Naive thymus-derived CD4-positive, alpha-beta T cell (primary cell): ENCODE measurements around the gene ERN1. TPM values are rescaled to one million over a fixed set of nuclear protein-coding genes. Genes with fewer than 3 reads are reported as not detected.

ENCODE experiments used
- ATAC-seq: fragments of 150-1000 bp; cut with Tn5 transposase; 2 replicates; pipeline ENCODE4 v1.10.0; 2021; ENCODE audit warnings: mild to moderate bottlenecking, moderate library complexity
- CTCF ChIA-PET: fragments of 350-600 bp; sonication (Branson Sonifier 250); formaldehyde crosslinking; loops from one replicate; lab custom pipeline; 2021; ENCODE audit warnings: antibody characterized with exemption; lab: Charles Lee
- POLR2A ChIA-PET: fragments of 350-600 bp; sonication (Branson Sonifier 250); formaldehyde crosslinking; loops from one replicate; lab custom pipeline; 2021; ENCODE audit warnings: antibody characterized with exemption, inconsistent platforms; lab: Charles Lee
- DNase-seq, 9 donors: peaks; one replicate each; pipeline versions ENCODE4 v3.0.0 to v3.0.0-alpha.2; 2020 to 2022; ENCODE audit warnings: mixed read lengths in 1 of 9
- H3K27ac ChIP-seq: one replicate; pipeline ENCODE4 v1.7.0; 2013; ENCODE audit warnings: mild to moderate bottlenecking, low read depth, low read length, moderate library complexity
- H3K27me3 ChIP-seq, 2 donors: one replicate each; pipeline ENCODE4 v1.7.0; 2013; ENCODE audit warnings: low read length in 2 of 2, mild to moderate bottlenecking in 2 of 2, moderate library complexity in 2 of 2; ENCODE audit not compliant: control insufficient read depth in 2 of 2, insufficient read depth in 2 of 2
- H3K36me3 ChIP-seq, 3 experiments: 1 replicate in 2 of 3; 2 replicates in 1 of 3; pipeline ENCODE4 v1.7.0; 2013; ENCODE audit warnings: low read length in 3 of 3, mild to moderate bottlenecking in 3 of 3, moderate library complexity in 1 of 3; ENCODE audit not compliant: insufficient read depth in 3 of 3, control insufficient read depth in 2 of 3
- H3K4me1 ChIP-seq, 2 donors: one replicate each; pipeline ENCODE4 v1.7.0; 2013; ENCODE audit warnings: low read length in 2 of 2, mild to moderate bottlenecking in 2 of 2, moderate library complexity in 1 of 2; ENCODE audit not compliant: control insufficient read depth in 2 of 2, insufficient read depth in 2 of 2
- H3K4me3 ChIP-seq: 2 replicates; pipeline ENCODE4 v1.7.0; 2013; ENCODE audit warnings: mild to moderate bottlenecking, low read length
- H3K9me3 ChIP-seq, 3 experiments: 1 replicate in 2 of 3; 2 replicates in 1 of 3; pipeline ENCODE4 v1.7.0; 2013; ENCODE audit warnings: low read length in 3 of 3; ENCODE audit not compliant: control insufficient read depth in 2 of 3
- H3K27ac Mint-ChIP-seq, 9 donors: one replicate each; pipeline ENCODE4 v1.8.0; 2020 to 2022; ENCODE audit warnings: mixed read lengths in 9 of 9, mild to moderate bottlenecking in 8 of 9, moderate library complexity in 5 of 9, inconsistent platforms in 2 of 9
- H3K27me3 Mint-ChIP-seq, 5 donors: one replicate each; pipeline ENCODE4 v1.8.0; 2021 to 2022; ENCODE audit warnings: mixed read lengths in 5 of 5, mild to moderate bottlenecking in 1 of 5
- H3K36me3 Mint-ChIP-seq, 5 donors: one replicate each; pipeline ENCODE4 v1.8.0; 2020 to 2022; ENCODE audit warnings: mixed read lengths in 5 of 5, mild to moderate bottlenecking in 3 of 5, inconsistent platforms in 1 of 5
- H3K4me1 Mint-ChIP-seq, 7 donors: one replicate each; pipeline ENCODE4 v1.8.0; 2020 to 2022; ENCODE audit warnings: mixed read lengths in 7 of 7, mild to moderate bottlenecking in 3 of 7, inconsistent platforms in 1 of 7
- H3K4me3 Mint-ChIP-seq, 10 donors: one replicate each; pipeline ENCODE4 v1.8.0; 2020 to 2022; ENCODE audit warnings: mild to moderate bottlenecking in 10 of 10, mixed read lengths in 10 of 10, moderate library complexity in 6 of 10, inconsistent platforms in 2 of 10
- H3K9me3 Mint-ChIP-seq, 11 donors: one replicate each; pipeline ENCODE4 v1.8.0; 2020 to 2022; ENCODE audit warnings: mixed read lengths in 11 of 11, mild to moderate bottlenecking in 4 of 11, inconsistent platforms in 1 of 11, moderate library complexity in 1 of 11
- intact Hi-C, 2 donors: fragments of 100-400 bp; cut with micrococcal nuclease; formaldehyde crosslinking; loops; one replicate each; pipeline ENCODE4 v1.15.1; 2023
- polyA plus RNA-seq, 2 donors: library from polyadenylated mRNA; unstranded; fragments of 300-500 nt; fragmentation: Illumina TruSeq; gene quantifications; one replicate each; pipeline ENCODE4 v1.2.3, GENCODE V29; 2021
- total RNA-seq, 6 experiments: library from RNA in 5 of 6; stranded (reverse) in 5 of 6; gene quantifications; 1 replicate in 5 of 6; 2 replicates in 1 of 6; pipeline ENCODE4 v1.2.3 and lab custom pipeline; 2021 to 2026

The ERN1 gene
- total and polyA plus RNA-seq, 7 experiments from 2014 or later, result 15.7 to 110 (median 60.3) TPM

- Histone ChIP-seq H3K27ac (no peak overlapping the region), H3K4me3 (no peak overlapping the region), H3K4me1 (peaks cover 20 to 37% of the 10 kb centered on the region in 2 donors), H3K9me3 (no peaks in the 10 kb centered on the region), H3K27me3 (no peaks in the 10 kb centered on the region), H3K36me3 (no peaks in the 10 kb centered on the region)
- Mint-ChIP-seq H3K4me3 (peak overlapping the region in 2 of 10 donors; percentile 21 to 62), H3K4me1 (peaks cover 32 to 62% (median 55%) of the 10 kb centered on the region in 7 donors), H3K9me3 (peaks cover 0 to 2% (median 0%) of the 10 kb centered on the region in 11 donors), H3K36me3 (peaks cover 0 to 2% (median 0%) of the 10 kb centered on the region in 5 donors), H3K27ac (peak overlapping the region in 5 of 9 donors; percentile 25 to 81 (median 56)), H3K27me3 (peaks cover 0 to 25% (median 0%) of the 10 kb centered on the region in 5 donors)
- ChIA-PET CTCF (interaction anchor here (0.6 to 3.6 kb wide), 13 partner anchors 10 to 566 kb away, joined by 3 to 20 read pairs (median 5); partner anchors contain the start of genes CSHL1, GH1 and ICAM2), POLR2A (interaction anchor here (0.7 to 2.4 kb wide), 10 partner anchors 11 to 152 kb away, joined by 3 to 24 read pairs (median 4); partner anchors contain the start of gene ICAM2)
- ATAC-seq (peak; percentile 26), DNase-seq (peak in 1 of 9 donors; percentile 34)
- intact Hi-C loops, result loop anchor here in 1 of 2 donors (5.0 kb wide), 1 partner anchor 61 kb away; the partner anchor contains the start of gene CD79B
Measured at GRCh38 chr17:63993368-63993985, 136.5 kb downstream of the ERN1 start.

DNA sequence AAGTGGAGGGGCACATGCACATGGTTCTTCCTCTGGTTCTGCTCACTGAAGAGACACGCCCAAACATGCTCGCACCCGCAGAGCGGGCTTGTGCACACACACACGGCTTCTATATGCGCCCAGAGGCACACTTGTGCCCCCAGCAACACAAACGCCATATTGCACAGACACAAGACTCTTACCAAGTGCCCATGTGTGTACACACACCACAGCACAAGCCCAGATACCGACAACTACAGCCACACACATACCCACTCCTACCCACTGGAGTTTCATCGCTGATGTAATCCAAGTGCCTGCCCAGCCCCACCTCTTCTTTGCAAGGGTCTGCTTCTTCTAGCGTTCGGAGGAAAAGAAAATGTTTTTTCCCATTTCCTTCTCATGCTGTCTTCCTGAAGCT is 138.3 kb downstream of the ERN1 start:
- Histone ChIP-seq H3K4me1 (peaks cover 13 to 27% of the 10 kb centered on the region in 2 donors), H3K9me3 (no peaks in the 10 kb centered on the region), H3K36me3 (no peaks in the 10 kb centered on the region), H3K27me3 (no peaks in the 10 kb centered on the region), H3K27ac (no peak overlapping the region), H3K4me3 (no peak overlapping the region)
- peaks cover 0 to 2% (median 0%) of the 10 kb centered on the region in 11 donors for H3K9me3 Mint-ChIP-seq
- ChIA-PET POLR2A (interaction anchor here (1.2 to 3.2 kb wide), 2 partner anchors 22 to 29 kb away, joined by 6 to 30 read pairs; partner anchors contain the start of gene ICAM2), CTCF (interaction anchor here (1.2 to 3.6 kb wide), 3 partner anchors 27 to 73 kb away, joined by 5 to 17 read pairs (median 13); partner anchors contain the start of gene GH1)
- ATAC-seq, result no peak
- peak overlapping the region in 4 of 9 donors; percentile 32 to 86 (median 58) for H3K27ac Mint-ChIP-seq
- H3K4me1 Mint-ChIP-seq, result peaks cover 21 to 50% (median 42%) of the 10 kb centered on the region in 7 donors
- intact Hi-C loops, result loop anchor here (2.0 to 5.0 kb wide), 3 partner anchors 45 to 81 kb away; partner anchors contain the start of genes CD79B (in 1 of the 2) and CSHL1 (in 1 of the 2)
- DNase-seq, result no peak
- peak overlapping the region in 3 of 10 donors; percentile 37 to 82 (median 40) for H3K4me3 Mint-ChIP-seq
- peaks cover 0 to 16% (median 0%) of the 10 kb centered on the region in 5 donors for H3K27me3 Mint-ChIP-seq
- H3K36me3 Mint-ChIP-seq, result peaks cover 0 to 2% (median 0%) of the 10 kb centered on the region in 5 donors

GRCh38 chr17:63989622-63990345 is 140.2 kb downstream of the ERN1 start:
- ChIA-PET POLR2A (interaction anchor here (0.9 to 3.2 kb wide), 7 partner anchors 31 to 156 kb away, joined by 3 to 30 read pairs (median 4); partner anchors contain the start of gene ICAM2), CTCF (interaction anchor here (0.6 to 2.3 kb wide), 20 partner anchors 10 to 88 kb away, joined by 3 to 37 read pairs (median 5); partner anchors contain the start of genes CD79B, GH1 and ICAM2)
- Mint-ChIP-seq H3K4me1 (peaks cover 27 to 58% (median 51%) of the 10 kb centered on the region in 7 donors), H3K4me3 (peak overlapping the region in 7 of 10 donors; percentile 35 to 85 (median 56)), H3K9me3 (peaks cover 0 to 2% (median 0%) of the 10 kb centered on the region in 11 donors), H3K36me3 (peaks cover 0 to 2% (median 0%) of the 10 kb centered on the region in 5 donors), H3K27ac (peak overlapping the region in 3 of 9 donors; percentile 1 to 53 (median 34)), H3K27me3 (peaks cover 0 to 8% (median 0%) of the 10 kb centered on the region in 5 donors)
- H3K4me1 ChIP-seq, result peaks cover 18 to 34% of the 10 kb centered on the region in 2 donors
- no peaks in the 10 kb centered on the region for H3K36me3 ChIP-seq
- ATAC-seq (no peak), DNase-seq (no peak)
- H3K27me3 ChIP-seq, result no peaks in the 10 kb centered on the region
- no peaks in the 10 kb centered on the region for H3K9me3 ChIP-seq
- intact Hi-C loops, result loop anchor here (1.0 to 5.0 kb wide), 5 partner anchors 36 to 79 kb away; partner anchors contain the start of genes CD79B (in 2 of the 2) and CSHL1 (in 1 of the 2)
- no peak overlapping the region for H3K4me3 ChIP-seq
- no peak overlapping the region for H3K27ac ChIP-seq

Other genes with a start within 250 kb of the ERN1 start
- gene GH2, start 248.2 kb downstream of the ERN1 start, total RNA-seq, result not detected
- not detected for gene GH2, start 248.2 kb downstream of the ERN1 start, polyA plus RNA-seq
- 10 to 100 TPM in 1 of 5 experiments, 1 to 10 TPM in 1, not detected in 3; 8.2 to 11.3 TPM for gene CSH1, start 233.6 kb downstream of the ERN1 start, total RNA-seq
- not detected for gene CSH1, start 233.6 kb downstream of the ERN1 start, polyA plus RNA-seq
- not detected for gene CSHL1, start 218.9 kb downstream of the ERN1 start, total RNA-seq
- not detected for gene CSHL1, start 218.9 kb downstream of the ERN1 start, polyA plus RNA-seq
- under 1 TPM in 2 of 5 experiments, not detected in 3; 0.58 to 0.66 TPM for gene GH1, start 211.3 kb downstream of the ERN1 start, total RNA-seq
- not detected for gene GH1, start 211.3 kb downstream of the ERN1 start, polyA plus RNA-seq
- gene CD79B, start 197.8 kb downstream of the ERN1 start, total RNA-seq, result 10 to 100 TPM; 11.8 to 44.9 (median 15.1) TPM
- gene CD79B, start 197.8 kb downstream of the ERN1 start, polyA plus RNA-seq, result 10 to 100 TPM; 34.5 to 42.2 TPM
- gene SCN4A, start 157.2 kb downstream of the ERN1 start, total RNA-seq, result under 1 TPM in 4 of 5 experiments, not detected in 1; 0.03 to 0.15 (median 0.07) TPM
- not detected for gene SCN4A, start 157.2 kb downstream of the ERN1 start, polyA plus RNA-seq
- gene PRR29, start 131.8 kb downstream of the ERN1 start, total RNA-seq, result 1 to 10 TPM in 1 of 5 experiments, under 1 TPM in 2, not detected in 2; 0.29 to 2.8 (median 0.40) TPM
- gene PRR29, start 131.8 kb downstream of the ERN1 start, polyA plus RNA-seq, result 1 to 10 TPM; 5.5 to 6.0 TPM
- gene ICAM2, start 109.5 kb downstream of the ERN1 start, total RNA-seq, result 100 to 1,000 TPM in 2 of 5 experiments, 10 to 100 TPM in 3; 60.9 to 132 (median 92.3) TPM
- gene ICAM2, start 109.5 kb downstream of the ERN1 start, polyA plus RNA-seq, result 100 to 1,000 TPM; 400 to 414 TPM
- gene TEX2, start 133.1 kb upstream of the ERN1 start, total RNA-seq, result 10 to 100 TPM; 14.1 to 24.2 (median 14.4) TPM
- 10 to 100 TPM in 1 of 2 donors, 1 to 10 TPM in 1; 7.9 to 14.8 TPM for gene TEX2, start 133.1 kb upstream of the ERN1 start, polyA plus RNA-seq